Lower leg skin (tissue), 4 donors: ENCODE measurements around the gene SESN1. TPM values are rescaled to one million over a fixed set of nuclear protein-coding genes. Genes with fewer than 3 reads are reported as not detected.

Source experiments
- DNase-seq, 2 donors: peaks; one replicate each; pipeline ENCODE4 v3.0.0-alpha.2; 2019; ENCODE audit warnings: low spot score in 2 of 2
- H3K4me3 ChIP-seq: fragments of 200-600 bp; sonication (generic); 2 replicates; pipeline ENCODE4 v1.5.1; 2017; ENCODE audit warnings: mild to moderate bottlenecking, low read depth; ENCODE audit not compliant: poor library complexity, severe bottlenecking
- POLR2A ChIP-seq, 2 donors: fragments of 450-650 bp; IDR thresholded peaks; one replicate each; pipeline ENCODE4 v1.6.1; 2016 to 2017; ENCODE audit warnings: antibody characterized with exemption in 2 of 2, mild to moderate bottlenecking in 1 of 2, moderate library complexity in 1 of 2
- WGBS, 2 donors: methylation state at CpG; one replicate each; pipeline ENCODE4 v1.1.5; 2018; 5-methylcytosine and 5-hydroxymethylcytosine counted together
- intact Hi-C: fragments of 100-400 bp; cut with DNase I; formaldehyde crosslinking; loops from one replicate; pipeline ENCODE4 v1.15.0; 2023; ENCODE audit warnings: low total_unique reads
- total RNA-seq, 4 donors: library from RNA; depleted of rRNA; stranded (reverse); fragments of >200 nt; gene quantifications; one replicate each; pipeline ENCODE4 v1.1.0, GENCODE V29; 2016
- TF ChIP-seq, protein P1 (sequence below), 3 donors: fragments of 450-650 bp; IDR thresholded peaks; one replicate each; pipeline ENCODE4 v1.5.1; 2016; ENCODE audit warnings: antibody characterized with exemption in 3 of 3, mild to moderate bottlenecking in 3 of 3, moderate library complexity in 2 of 3

The SESN1 gene
- total RNA-seq, 4 donors from 2014 or later = 47.9 to 165 (median 110) TPM

DNA sequence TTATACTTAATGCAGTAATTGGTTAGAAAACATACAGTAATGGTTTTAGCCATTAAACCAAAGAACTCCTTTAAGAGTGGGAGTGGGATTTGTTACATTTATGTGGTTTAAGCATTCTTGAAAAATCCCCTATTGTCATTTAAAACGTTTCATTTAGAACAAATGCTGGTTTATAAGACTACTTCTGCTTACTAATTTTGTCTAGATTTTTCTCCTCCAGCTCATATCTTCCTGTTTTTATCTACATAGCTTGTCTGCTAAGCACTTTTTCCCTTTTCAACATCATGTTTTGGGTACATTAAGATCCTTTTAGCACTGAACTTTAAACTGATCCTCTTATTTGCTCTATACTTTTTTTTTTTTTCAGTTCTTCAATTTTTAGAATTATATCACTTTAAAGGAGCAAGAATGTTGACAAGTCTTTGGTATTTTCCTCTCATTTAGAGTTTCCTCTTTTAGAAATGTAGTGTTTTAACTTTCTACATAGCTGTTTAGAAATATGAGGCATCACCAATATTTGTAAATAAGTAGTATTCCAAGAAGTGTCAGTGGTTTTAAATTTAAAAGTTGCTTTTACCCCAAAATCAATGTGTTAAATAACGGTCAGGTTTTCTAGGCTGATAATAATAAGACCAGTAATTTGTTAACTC, 80.9 kb downstream of the SESN1 start:
- TF ChIP-seq POLR2A (IDR thresholded peaks at IDR 0.05) = no peak
- TF ChIP-seq, protein P1, sequence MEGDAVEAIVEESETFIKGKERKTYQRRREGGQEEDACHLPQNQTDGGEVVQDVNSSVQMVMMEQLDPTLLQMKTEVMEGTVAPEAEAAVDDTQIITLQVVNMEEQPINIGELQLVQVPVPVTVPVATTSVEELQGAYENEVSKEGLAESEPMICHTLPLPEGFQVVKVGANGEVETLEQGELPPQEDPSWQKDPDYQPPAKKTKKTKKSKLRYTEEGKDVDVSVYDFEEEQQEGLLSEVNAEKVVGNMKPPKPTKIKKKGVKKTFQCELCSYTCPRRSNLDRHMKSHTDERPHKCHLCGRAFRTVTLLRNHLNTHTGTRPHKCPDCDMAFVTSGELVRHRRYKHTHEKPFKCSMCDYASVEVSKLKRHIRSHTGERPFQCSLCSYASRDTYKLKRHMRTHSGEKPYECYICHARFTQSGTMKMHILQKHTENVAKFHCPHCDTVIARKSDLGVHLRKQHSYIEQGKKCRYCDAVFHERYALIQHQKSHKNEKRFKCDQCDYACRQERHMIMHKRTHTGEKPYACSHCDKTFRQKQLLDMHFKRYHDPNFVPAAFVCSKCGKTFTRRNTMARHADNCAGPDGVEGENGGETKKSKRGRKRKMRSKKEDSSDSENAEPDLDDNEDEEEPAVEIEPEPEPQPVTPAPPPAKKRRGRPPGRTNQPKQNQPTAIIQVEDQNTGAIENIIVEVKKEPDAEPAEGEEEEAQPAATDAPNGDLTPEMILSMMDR (IDR thresholded peaks at IDR 0.05) = no peak
- H3K4me3 ChIP-seq = no peak overlapping the region
- 41 to 51% methylated on average over 2 of the region's 2 CpGs for WGBS, 2 donors
- intact Hi-C loops = loop anchor here (10.0 kb wide), 1 partner anchor 1519 kb away; the partner anchor contains the start of gene SOBP
- DNase-seq = no peak

DNA sequence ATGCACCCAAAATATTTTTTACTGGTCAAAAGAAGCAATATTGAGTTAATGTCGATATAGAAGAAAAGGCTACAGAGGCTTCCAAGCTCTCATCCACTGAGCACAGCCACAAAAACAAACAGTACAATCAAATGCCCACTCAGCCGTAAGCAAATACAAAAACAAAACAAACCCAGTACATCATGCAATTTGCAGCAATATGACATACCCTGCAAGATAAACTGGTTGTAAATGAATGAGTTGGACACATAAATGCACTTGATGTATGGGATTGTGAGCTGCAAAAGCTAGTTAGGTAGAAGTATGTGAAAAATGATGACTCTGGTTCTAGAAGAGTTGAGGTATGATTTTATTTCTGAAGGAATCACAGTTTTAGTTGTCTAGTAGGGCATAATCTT, 83.9 kb downstream of the SESN1 start:
- WGBS, 2 donors = 63% methylated on average over 2 of the region's 2 CpGs
- intact Hi-C loops = loop anchor here (10.0 kb wide), 1 partner anchor 1516 kb away; the partner anchor contains the start of gene SOBP
- TF ChIP-seq POLR2A (IDR thresholded peaks at IDR 0.05) = no peak
- no peak overlapping the region for H3K4me3 ChIP-seq
- no peak for DNase-seq

- TF ChIP-seq, protein P1 (IDR thresholded peaks at IDR 0.05) = no peak
- TF ChIP-seq POLR2A (IDR thresholded peaks at IDR 0.05) = no peak
- WGBS, 2 donors = 11 to 15% methylated on average over 10 of the region's 10 CpGs
- no peak for DNase-seq
- H3K4me3 ChIP-seq = peak overlapping the region; percentile 94
- intact Hi-C loops = loop anchor here (10.0 kb wide), 1 partner anchor 1515 kb away; the partner anchor contains the start of gene SOBP
Measured at GRCh38 chr6:109009962-109010704, 84.5 kb downstream of the SESN1 start.

- TF ChIP-seq, protein P1 (IDR thresholded peaks at IDR 0.05) = no peak
- peak in 1 of 2 donors; percentile 47 for TF ChIP-seq POLR2A (IDR thresholded peaks at IDR 0.05)
- DNase-seq = peak; percentile 89 to 98
- 0% methylated on average over 6 to 51 of the region's 80 CpGs for WGBS, 2 donors
- intact Hi-C loops = no loop called here
- H3K4me3 ChIP-seq = peak overlapping the region; percentile 94
Measured at GRCh38 chr6:109009236-109009961, 85.2 kb downstream of the SESN1 start.

DNA sequence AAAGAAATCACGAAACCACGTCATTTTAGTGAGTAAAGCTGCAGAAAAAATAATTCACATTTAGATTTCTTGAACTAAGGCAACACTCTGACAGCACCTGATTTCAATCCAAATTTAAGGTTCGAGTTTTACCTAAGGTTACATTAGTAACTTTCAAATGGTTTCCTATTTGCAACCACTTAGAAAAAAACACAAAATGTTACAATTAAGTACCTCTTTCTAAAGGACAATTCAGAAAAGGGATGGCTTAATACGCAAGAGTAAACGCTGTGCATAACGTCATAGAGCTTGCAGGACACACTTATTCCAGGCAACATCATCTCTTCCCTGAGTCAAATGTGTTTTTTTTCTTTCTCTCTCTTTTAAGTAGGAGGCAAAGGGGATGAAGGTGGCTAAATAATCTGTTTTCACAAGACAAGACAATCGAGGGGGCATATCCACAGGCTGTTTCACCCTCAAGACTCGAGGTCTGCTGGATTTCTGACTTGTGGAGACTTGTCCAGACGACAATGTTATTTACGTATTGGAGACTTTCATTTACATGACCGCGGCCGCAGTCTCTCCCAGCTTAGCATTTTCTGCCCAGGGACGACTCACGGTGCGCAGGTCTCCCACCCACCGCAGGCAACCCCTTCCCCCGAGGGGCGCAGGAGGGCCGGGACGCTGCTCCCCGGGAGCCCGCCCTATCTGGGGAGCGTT, 86.0 kb downstream of the SESN1 start:
- TF ChIP-seq POLR2A (IDR thresholded peaks at IDR 0.05) = no peak
- TF ChIP-seq, protein P1 (IDR thresholded peaks at IDR 0.05) = no peak
- H3K4me3 ChIP-seq = peak overlapping the region; percentile 94
- intact Hi-C loops = no loop called here
- 2 to 3% methylated on average over 23 to 24 of the region's 24 CpGs for WGBS, 2 donors
- peak; percentile 43 to 93 for DNase-seq
